Measurements from ENCODE around the gene GDI1. TPM values are rescaled to one million over a fixed set of nuclear protein-coding genes. Genes with fewer than 3 reads are reported as not detected.
A peak's percentile ranks its signal among the peaks of the same experiment; 100 is the strongest.

The GDI1 gene
- total and polyA plus RNA-seq, 7 donors: 50.9 to 101 (median 75.2) TPM

DNA sequence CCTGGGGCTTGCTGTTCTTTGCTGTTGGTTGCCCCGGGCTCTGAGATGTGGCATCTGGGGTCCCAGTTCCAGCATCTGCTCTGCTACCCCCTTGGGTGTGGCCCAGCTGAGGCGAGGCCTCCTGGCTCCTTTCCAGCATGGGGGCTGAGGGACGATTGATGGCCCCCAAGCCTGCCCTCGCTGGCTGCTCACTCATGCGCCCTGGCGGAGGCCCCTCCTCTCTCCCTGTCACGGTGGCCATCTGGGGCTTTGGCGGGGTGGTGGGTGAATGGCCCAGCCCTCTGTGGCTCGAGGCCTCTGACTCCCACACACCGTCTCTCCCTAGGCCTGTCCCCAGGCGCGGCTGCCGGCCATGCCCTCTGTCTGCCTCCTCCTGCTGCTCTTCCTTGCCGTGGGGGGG lies 22.9 kb downstream of the GDI1 start:
- no peak for DNase-seq
- H3K4me3 ChIP-seq: peak overlapping the region in 3 of 4 donors; percentile 59 to 76 (median 67)
- intact Hi-C loops (cut with DNase I): loop anchor here (2.0 kb wide), 1 partner anchor 17 kb away; no protein-coding TSS in a partner anchor
- TF ChIP-seq EP300 (IDR thresholded peaks at IDR 0.05) (no peak), POLR2A (IDR thresholded peaks at IDR 0.05) (no peak), POLR2AphosphoS5 (IDR thresholded peaks at IDR 0.05) (no peak)
- TF ChIP-seq, protein P1, sequence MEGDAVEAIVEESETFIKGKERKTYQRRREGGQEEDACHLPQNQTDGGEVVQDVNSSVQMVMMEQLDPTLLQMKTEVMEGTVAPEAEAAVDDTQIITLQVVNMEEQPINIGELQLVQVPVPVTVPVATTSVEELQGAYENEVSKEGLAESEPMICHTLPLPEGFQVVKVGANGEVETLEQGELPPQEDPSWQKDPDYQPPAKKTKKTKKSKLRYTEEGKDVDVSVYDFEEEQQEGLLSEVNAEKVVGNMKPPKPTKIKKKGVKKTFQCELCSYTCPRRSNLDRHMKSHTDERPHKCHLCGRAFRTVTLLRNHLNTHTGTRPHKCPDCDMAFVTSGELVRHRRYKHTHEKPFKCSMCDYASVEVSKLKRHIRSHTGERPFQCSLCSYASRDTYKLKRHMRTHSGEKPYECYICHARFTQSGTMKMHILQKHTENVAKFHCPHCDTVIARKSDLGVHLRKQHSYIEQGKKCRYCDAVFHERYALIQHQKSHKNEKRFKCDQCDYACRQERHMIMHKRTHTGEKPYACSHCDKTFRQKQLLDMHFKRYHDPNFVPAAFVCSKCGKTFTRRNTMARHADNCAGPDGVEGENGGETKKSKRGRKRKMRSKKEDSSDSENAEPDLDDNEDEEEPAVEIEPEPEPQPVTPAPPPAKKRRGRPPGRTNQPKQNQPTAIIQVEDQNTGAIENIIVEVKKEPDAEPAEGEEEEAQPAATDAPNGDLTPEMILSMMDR (IDR thresholded peaks at IDR 0.05): no peak
- peaks cover 0 to 15% (median 11%) of the 10 kb centered on the region in 4 donors for H3K4me1 ChIP-seq
- 65 to 66% methylated on average over 14 of the region's 14 CpGs for WGBS, 2 donors
- H3K9me3 ChIP-seq: no peaks in the 10 kb centered on the region
- H3K27me3 ChIP-seq: no peaks in the 10 kb centered on the region
- H3K27ac ChIP-seq: peak overlapping the region in 3 of 4 donors; percentile 72 to 76 (median 74)
- H3K36me3 ChIP-seq: peaks cover 0 to 14% (median 0%) of the 10 kb centered on the region in 4 donors

DNA sequence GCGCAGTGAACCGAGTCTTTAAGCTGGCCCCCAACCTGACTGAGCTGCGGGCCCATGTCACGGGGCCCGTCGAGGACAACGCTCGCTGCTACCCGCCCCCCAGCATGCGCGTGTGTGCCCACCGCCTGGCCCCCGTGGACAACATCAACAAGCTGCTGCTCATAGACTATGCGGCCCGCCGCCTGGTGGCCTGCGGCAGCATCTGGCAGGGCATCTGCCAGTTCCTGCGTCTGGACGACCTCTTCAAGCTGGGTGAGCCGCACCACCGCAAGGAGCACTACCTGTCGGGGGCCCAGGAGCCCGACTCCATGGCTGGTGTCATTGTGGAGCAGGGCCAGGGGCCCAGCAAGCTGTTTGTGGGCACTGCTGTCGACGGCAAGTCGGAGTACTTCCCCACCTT lies 23.4 kb downstream of the GDI1 start:
- Histone ChIP-seq H3K4me1 (peaks cover 0 to 15% (median 11%) of the 10 kb centered on the region in 4 donors), H3K36me3 (peaks cover 0 to 14% (median 0%) of the 10 kb centered on the region in 4 donors), H3K27me3 (no peaks in the 10 kb centered on the region), H3K9me3 (no peaks in the 10 kb centered on the region), H3K4me3 (no peak overlapping the region), H3K27ac (peak overlapping the region in 1 of 4 donors; percentile 74)
- 93 to 95% methylated on average over 26 of the region's 26 CpGs for WGBS, 2 donors
- TF ChIP-seq POLR2AphosphoS5 (IDR thresholded peaks at IDR 0.05) (no peak), POLR2A (IDR thresholded peaks at IDR 0.05) (no peak), EP300 (IDR thresholded peaks at IDR 0.05) (no peak)
- TF ChIP-seq, protein P1 (IDR thresholded peaks at IDR 0.05): no peak
- intact Hi-C loops (cut with DNase I): no loop called here
- DNase-seq: no peak

GRCh38 chrX:154462396-154462795 lies 25.4 kb downstream of the GDI1 start:
- Histone ChIP-seq H3K27ac (no peak overlapping the region), H3K4me3 (no peak overlapping the region), H3K9me3 (no peaks in the 10 kb centered on the region), H3K4me1 (peaks cover 0 to 15% (median 11%) of the 10 kb centered on the region in 4 donors), H3K36me3 (peaks cover 0 to 22% (median 2%) of the 10 kb centered on the region in 4 donors), H3K27me3 (no peaks in the 10 kb centered on the region)
- intact Hi-C loops (cut with DNase I): no loop called here
- DNase-seq: no peak
- 89 to 93% methylated on average over 8 of the region's 8 CpGs for WGBS, 2 donors
- TF ChIP-seq POLR2AphosphoS5 (IDR thresholded peaks at IDR 0.05) (no peak), EP300 (IDR thresholded peaks at IDR 0.05) (no peak), POLR2A (IDR thresholded peaks at IDR 0.05) (no peak)
- TF ChIP-seq, protein P1 (IDR thresholded peaks at IDR 0.05): no peak

- 92 to 93% methylated on average over 36 of the region's 36 CpGs for WGBS, 2 donors
- DNase-seq: no peak
- no peaks in the 10 kb centered on the region for H3K27me3 ChIP-seq
- TF ChIP-seq EP300 (IDR thresholded peaks at IDR 0.05) (no peak), POLR2A (IDR thresholded peaks at IDR 0.05) (no peak), POLR2AphosphoS5 (IDR thresholded peaks at IDR 0.05) (no peak)
- TF ChIP-seq, protein P1 (IDR thresholded peaks at IDR 0.05): no peak
- peaks cover 0 to 31% (median 8%) of the 10 kb centered on the region in 4 donors for H3K36me3 ChIP-seq
- H3K4me1 ChIP-seq: peaks cover 0 to 12% (median 10%) of the 10 kb centered on the region in 4 donors
- no peak overlapping the region for H3K27ac ChIP-seq
- intact Hi-C loops (cut with DNase I): no loop called here
- H3K4me3 ChIP-seq: no peak overlapping the region
- no peaks in the 10 kb centered on the region for H3K9me3 ChIP-seq
Measured at GRCh38 chrX:154463611-154464220, 26.8 kb downstream of the GDI1 start.

All from sigmoid colon (tissue), 7 donors.